DND-41 (cell line): ENCODE results near the gene RALGPS2.

ENCODE experiments used
- ATAC-seq: fragments of 200-7000 bp; cut with Tn5 transposase; 3 replicates; pipeline ENCODE4 v1.9.1; 2021; ENCODE audit warnings: low read depth; ENCODE audit not compliant: insufficient read depth
- DNase-seq: peaks from one replicate; pipeline ENCODE4 v3.0.0-alpha.2; 2020
- H2AFZ ChIP-seq: 2 replicates; pipeline ENCODE4 v1.6.0; 2012; ENCODE audit warnings: low read depth, low read length
- H3K27ac ChIP-seq: 2 replicates; pipeline ENCODE4 v1.5.1; 2012; ENCODE audit warnings: low read length, inconsistent platforms
- H3K27me3 ChIP-seq: fragments of 200-600 bp; sonication (generic); 2 replicates; pipeline ENCODE4 v1.6.0; 2012; ENCODE audit warnings: low read length, mild to moderate bottlenecking, inconsistent platforms; ENCODE audit not compliant: insufficient read depth, poor library complexity
- H3K36me3 ChIP-seq: 2 replicates; pipeline ENCODE4 v1.5.1; 2012; ENCODE audit warnings: low read length, inconsistent platforms; ENCODE audit not compliant: insufficient read depth
- H3K4me1 ChIP-seq: 2 replicates; pipeline ENCODE4 v1.5.1; 2012; ENCODE audit warnings: mild to moderate bottlenecking, low read length; ENCODE audit not compliant: insufficient read depth
- H3K4me2 ChIP-seq: 2 replicates; pipeline ENCODE4 v1.6.0; 2012; ENCODE audit warnings: mild to moderate bottlenecking, moderate library complexity, low read length, inconsistent platforms; ENCODE audit not compliant: insufficient read depth
- H3K4me3 ChIP-seq, 2 experiments: fragments of 200-600 bp in 1 of 2; shearing (Covaris generic) in 1 of 2; 2 replicates each; pipeline ENCODE4 v1.5.1; 2012 to 2016; ENCODE audit warnings: inconsistent platforms in 2 of 2, low read length in 2 of 2, mild to moderate bottlenecking in 2 of 2, low read depth in 1 of 2, moderate library complexity in 1 of 2
- H3K79me2 ChIP-seq: 2 replicates; pipeline ENCODE4 v1.6.0; 2012; ENCODE audit warnings: low read length, inconsistent platforms; ENCODE audit not compliant: insufficient read depth
- H3K9ac ChIP-seq: 2 replicates; pipeline ENCODE4 v1.6.0; 2012; ENCODE audit warnings: low read depth, mild to moderate bottlenecking, inconsistent platforms, low read length, moderate library complexity
- H3K9me3 ChIP-seq: 2 replicates; pipeline ENCODE4 v1.5.1; 2012; ENCODE audit warnings: low read length, moderate library complexity, mild to moderate bottlenecking, inconsistent platforms; ENCODE audit not compliant: insufficient read depth, severe bottlenecking
- H4K20me1 ChIP-seq: 2 replicates; pipeline ENCODE4 v1.6.0; 2012; ENCODE audit warnings: low read length; ENCODE audit not compliant: insufficient read depth
- CTCF ChIP-seq: IDR thresholded peaks from 2 replicates; pipeline ENCODE4 v1.5.1; 2012; ENCODE audit warnings: borderline replicate concordance, low read length, moderate library complexity, mild to moderate bottlenecking; ENCODE audit not compliant: poor library complexity, severe bottlenecking; ENCODE audit errors: extremely low read depth
- EZH2 ChIP-seq: IDR thresholded peaks from 3 replicates; pipeline ENCODE4 v1.6.1; 2012; ENCODE audit warnings: borderline replicate concordance, low read depth, mild to moderate bottlenecking, moderate library complexity, low read length, inconsistent platforms; ENCODE audit not compliant: severe bottlenecking

The RALGPS2 gene

DNA sequence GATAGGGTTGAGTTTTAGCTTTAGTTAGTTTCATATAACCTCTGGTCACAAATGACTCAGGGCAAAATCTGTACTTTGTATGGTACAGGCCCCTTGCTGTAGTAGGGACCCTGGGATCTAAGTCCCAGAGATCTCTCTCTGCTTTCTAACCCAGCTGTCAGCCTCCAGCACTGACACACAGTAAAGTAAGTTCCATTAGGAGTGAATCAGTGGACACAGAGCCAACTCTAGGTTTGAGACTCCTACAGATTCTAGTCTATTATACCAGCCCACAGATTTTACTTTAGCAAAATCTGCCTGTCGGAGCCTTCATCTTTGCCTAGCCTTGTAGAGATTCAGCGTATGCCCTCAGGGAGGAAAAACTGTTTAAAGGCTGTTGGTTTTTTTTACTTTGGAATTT lies 93.4 kb downstream of the RALGPS2 start:
- H3K4me2 ChIP-seq: no peak overlapping the region
- H2AFZ ChIP-seq: no peak overlapping the region
- H3K4me3 ChIP-seq: no peak overlapping the region
- H3K79me2 ChIP-seq: no peaks in the 10 kb centered on the region
- H3K27me3 ChIP-seq: no peaks in the 10 kb centered on the region
- no peak for TF ChIP-seq EZH2
- no peak for TF ChIP-seq CTCF
- 0 out of 2 replicates have a peak, but pooled peaks cover 4% of the 10 kb centered on the region for H4K20me1 ChIP-seq
- H3K9ac ChIP-seq: no peak overlapping the region
- peaks cover 24% of the 10 kb centered on the region for H3K36me3 ChIP-seq
- H3K9me3 ChIP-seq: no peaks in the 10 kb centered on the region
- no peak overlapping the region for H3K27ac ChIP-seq
- no peak for ATAC-seq
- DNase-seq: no peak
- H3K4me1 ChIP-seq: no peaks in the 10 kb centered on the region

DNA sequence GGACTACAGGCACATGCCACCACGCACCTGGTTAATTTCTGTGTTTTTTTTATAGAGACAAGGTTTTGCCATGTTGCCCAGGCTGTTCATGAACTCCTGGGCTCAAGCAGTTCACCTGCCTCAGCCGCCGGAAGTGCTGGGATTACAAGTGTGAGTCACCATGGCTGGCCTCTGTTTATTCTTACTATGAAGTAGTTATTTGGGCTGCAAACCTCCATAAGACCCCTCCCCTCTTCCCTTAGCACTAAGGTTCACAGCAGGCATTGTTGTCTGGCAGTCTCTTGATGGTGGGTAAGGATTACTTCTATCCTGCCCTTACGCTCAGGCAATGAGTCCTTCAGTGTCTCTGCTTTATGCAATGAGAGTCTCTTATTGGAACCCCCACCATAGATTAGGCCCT lies 94.1 kb downstream of the RALGPS2 start:
- Histone ChIP-seq H3K27me3 (no peaks in the 10 kb centered on the region), H3K36me3 (peaks cover 25% of the 10 kb centered on the region)
- TF ChIP-seq EZH2 (no peak), CTCF (no peak)

DNA sequence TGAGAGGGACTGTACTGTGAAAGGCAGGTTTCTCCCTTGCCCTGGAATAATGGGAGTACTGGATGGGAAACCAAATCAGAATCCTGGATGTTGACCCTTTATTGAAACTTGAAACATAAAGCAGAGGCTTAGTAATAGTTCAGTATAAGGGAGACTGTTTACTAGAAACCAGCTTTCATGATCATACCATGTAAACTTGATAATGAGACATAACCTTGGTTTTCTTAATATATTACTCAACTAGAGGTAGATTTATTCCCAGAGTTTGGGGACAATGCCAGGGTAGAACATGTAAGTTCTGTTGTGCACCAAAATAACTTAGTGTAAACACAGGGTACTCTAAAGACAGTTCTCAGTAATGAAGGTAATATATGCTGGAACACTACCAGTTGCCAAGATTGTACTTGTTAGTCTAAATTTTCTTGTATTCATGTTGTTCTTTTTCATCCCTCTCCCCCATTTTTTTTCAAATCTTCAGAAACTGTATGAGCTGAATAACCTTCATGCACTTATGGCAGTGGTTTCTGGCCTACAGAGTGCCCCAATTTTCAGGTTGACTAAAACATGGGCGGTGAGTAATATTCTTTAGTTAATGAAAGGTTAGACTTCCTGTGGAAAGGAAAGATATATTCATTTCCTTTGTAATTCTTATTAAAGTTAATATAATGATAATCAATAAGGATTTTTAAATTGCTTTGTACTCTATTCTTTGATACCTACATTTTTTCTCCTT lies 96.3 kb downstream of the RALGPS2 start:
- Histone ChIP-seq H3K9ac (no peak overlapping the region), H3K27ac (no peak overlapping the region), H3K4me2 (no peak overlapping the region), H3K79me2 (no peaks in the 10 kb centered on the region), H2AFZ (no peak overlapping the region), H3K4me1 (no peaks in the 10 kb centered on the region), H3K4me3 (no peak overlapping the region), H4K20me1 (0 out of 2 replicates have a peak, but pooled peaks cover 4% of the 10 kb centered on the region), H3K27me3 (no peaks in the 10 kb centered on the region), H3K36me3 (peaks cover 17% of the 10 kb centered on the region; the same call in 1 of the 2 replicates), H3K9me3 (no peaks in the 10 kb centered on the region)
- TF ChIP-seq EZH2: no peak
- TF ChIP-seq CTCF: no peak
- ATAC-seq (no peak), DNase-seq (no peak)

More for the DNA sequence above, 94.1 kb downstream of the RALGPS2 start:
- Histone ChIP-seq H3K9ac (no peak overlapping the region), H2AFZ (no peak overlapping the region), H3K4me3 (no peak overlapping the region), H3K27ac (no peak overlapping the region), H3K4me1 (no peaks in the 10 kb centered on the region), H3K9me3 (no peaks in the 10 kb centered on the region), H4K20me1 (0 out of 2 replicates have a peak, but pooled peaks cover 4% of the 10 kb centered on the region), H3K4me2 (no peak overlapping the region), H3K79me2 (no peaks in the 10 kb centered on the region)
- ATAC-seq (no peak), DNase-seq (no peak)
